ENCODE measurements around the gene TMX2. TPM values are rescaled to one million over a fixed set of nuclear protein-coding genes. Genes with fewer than 3 reads are reported as not detected.

The TMX2 gene
- total and polyA plus RNA-seq, 9 of the 15 experiments (the other 6 are each of a cell fraction or from before 2014, with no cell fraction given) = 176 to 433 (median 227) TPM

- TF ChIP-seq MLLT1 (IDR thresholded peaks at IDR 0.05) (no peak), REST (IDR thresholded peaks at IDR 0.05; ENCODE audit: borderline replicate concordance) (peak; percentile 27; the same call in 1 of the 2 replicates), REST (CRISPR knock-in tag; IDR thresholded peaks at IDR 0.05; ENCODE audit: low read depth) (no peak), ZNF398 (CRISPR knock-in tag; IDR thresholded peaks at IDR 0.05) (no peak), MAFF (IDR thresholded peaks at IDR 0.05; ENCODE audit: low read length) (no peak), SREBF1 (IDR thresholded peaks at IDR 0.05; ENCODE audit: borderline replicate concordance, low read depth, low read length) (no peak), CTCF (IDR thresholded peaks at IDR 0.05 in 2 of 3, conservative IDR thresholded peaks at IDR 0.05 in 1 of 3; ENCODE audit: insufficient read depth in 2 of 3, low read depth in 1 of 3, low read length in 3 of 3) (peak; percentile 45 to 70 (median 52); a peak in 5 of 6 replicates), ZEB2 (IDR thresholded peaks at IDR 0.05) (no peak), PTBP1 (IDR thresholded peaks at IDR 0.05; ENCODE audit: low read depth, low read length) (no peak), ATF1 (CRISPR knock-in tag; IDR thresholded peaks at IDR 0.05) (no peak), ATF1 (tag; IDR thresholded peaks at IDR 0.05) (0 out of 2 replicates have a peak, but pooled peaks have one; percentile 9), NCOA6 (IDR thresholded peaks at IDR 0.05) (no peak), TEAD2 (tag; IDR thresholded peaks at IDR 0.05) (no peak), PML (IDR thresholded peaks at IDR 0.05; ENCODE audit: low read length) (no peak), TFAP4 (CRISPR knock-in tag; IDR thresholded peaks at IDR 0.05; ENCODE audit: borderline replicate concordance) (no peak)
These were observed 39.4 kb downstream of the TMX2 start, which contains the start of gene BTBD18 (continued) for GRCh38 chr11:57751676-57752253.
